KG1 (cell line): Measurements from ENCODE around the gene CCDC74A.
"Not testable (repeated sequence)": the region's sequence is repeated elsewhere in the genome, so short reads cannot be mapped to it uniquely, and the experiment has no call there.

Experiments used
- DNase-seq: peaks from one replicate; lab custom pipeline; 2025; lab: John Stamatoyannopoulos, UW

CCDC74A gene

GRCh38 chr2:131529864-131530445 is 2.3 kb downstream of the CCDC74A start:
- DNase-seq, result not testable (repeated sequence)

GRCh38 chr2:131530626-131531344 is 3.1 kb downstream of the CCDC74A start:
- not testable (repeated sequence) for DNase-seq

DNA sequence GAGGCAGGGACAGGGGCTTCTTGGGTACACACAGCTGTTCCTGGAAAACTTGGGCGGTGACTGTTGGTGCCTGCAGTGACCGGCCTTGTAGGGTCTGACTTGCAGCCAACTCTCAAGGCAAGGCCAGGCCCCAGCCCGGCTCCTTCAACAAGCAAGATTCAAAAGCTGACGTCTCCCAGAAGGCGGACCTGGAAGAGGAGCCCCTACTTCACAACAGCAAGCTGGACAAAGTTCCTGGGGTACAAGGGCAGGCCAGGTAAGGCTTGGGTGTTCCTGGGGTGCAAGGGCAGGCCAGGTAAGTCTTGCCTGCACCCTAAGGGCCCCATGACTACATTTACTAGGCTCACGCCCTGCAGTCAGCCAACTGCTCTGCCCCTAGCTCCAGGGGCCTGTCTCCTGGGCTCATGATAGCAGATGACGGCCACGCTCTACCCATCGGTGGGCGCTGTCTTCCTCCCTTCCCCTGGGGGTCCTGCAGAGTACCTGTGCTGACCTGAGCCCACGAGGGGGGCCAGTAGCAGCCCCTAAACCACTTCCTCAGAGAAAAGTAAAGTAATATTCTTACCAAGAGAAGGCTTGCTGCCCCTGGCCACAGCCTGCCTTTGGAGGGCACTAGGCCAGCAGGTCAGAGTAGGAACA is 4.0 kb downstream of the CCDC74A start:
- not testable (repeated sequence) for DNase-seq

DNA sequence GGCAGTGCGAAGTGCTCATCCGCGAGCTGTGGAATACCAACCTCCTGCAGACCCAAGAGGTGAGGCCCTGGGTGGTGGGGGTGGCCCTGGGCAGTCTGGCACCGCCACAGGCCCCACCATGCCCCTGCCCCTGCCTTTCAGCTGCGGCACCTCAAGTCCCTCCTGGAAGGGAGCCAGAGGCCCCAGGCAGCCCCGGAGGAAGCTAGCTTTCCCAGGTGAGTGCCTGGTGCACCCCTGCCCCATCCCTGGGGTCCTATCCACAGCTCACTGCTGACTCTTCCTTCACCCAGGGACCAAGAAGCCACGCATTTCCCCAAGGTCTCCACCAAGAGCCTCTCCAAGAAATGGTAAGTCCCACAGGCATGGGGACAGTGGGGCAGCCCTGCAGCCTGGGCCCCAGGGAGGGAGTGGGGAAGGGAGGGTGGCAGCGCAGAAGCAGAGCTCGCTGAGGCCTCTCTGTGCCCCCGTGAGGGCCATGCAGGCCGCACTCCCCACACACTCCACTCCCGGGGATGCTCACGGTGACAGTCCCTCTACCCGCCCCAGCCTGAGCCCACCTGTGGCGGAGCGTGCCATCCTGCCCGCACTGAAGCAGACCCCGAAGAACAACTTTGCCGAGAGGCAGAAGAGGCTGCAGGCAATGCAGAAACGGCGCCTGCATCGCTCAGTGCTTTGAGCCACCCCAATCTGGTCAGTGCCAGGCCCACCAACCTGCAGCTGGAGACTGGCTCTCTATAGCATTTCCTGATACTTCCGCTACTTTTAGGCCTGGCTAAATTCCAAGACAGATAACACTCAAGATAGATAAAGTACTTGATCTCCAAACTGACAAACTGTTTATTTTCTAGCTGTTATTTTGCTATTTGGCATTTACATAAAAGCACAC is 5.3 kb downstream of the CCDC74A start:
- not testable (repeated sequence) for DNase-seq

DNA sequence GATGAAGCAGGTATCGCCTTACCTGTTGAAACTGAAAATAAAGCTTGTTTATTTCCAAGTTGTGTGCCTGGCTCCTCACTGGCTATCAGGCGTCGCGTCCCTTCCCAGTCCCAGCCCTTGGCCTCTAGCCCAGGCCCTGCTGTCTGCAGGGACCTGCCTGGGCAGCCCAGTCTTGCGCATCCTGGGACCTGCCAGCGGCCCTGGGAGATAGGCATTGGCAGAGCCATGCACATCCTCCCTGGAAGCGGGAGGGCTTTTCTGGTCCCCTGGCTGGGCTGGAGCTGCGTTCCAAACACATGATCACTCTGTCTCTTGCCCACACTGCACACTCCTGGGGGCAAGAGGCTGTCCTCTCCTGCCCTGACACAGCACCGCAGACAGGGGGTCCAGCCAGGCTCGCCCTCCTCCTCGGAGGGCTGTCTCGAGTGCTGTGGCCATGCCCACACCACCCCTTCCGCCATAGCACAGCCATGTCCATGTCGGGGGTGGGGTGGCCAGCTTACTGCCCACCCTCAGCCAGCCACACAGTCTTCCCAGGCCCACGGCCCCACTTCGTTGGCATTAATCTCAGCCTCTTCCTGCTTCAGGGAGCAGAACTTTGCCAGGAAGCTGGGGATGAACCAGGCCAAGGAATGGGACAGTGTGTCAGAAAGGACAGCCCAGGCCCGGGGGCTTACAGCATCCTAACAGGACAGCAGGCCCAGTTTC is 6.1 kb downstream of the CCDC74A start:
- DNase-seq, result not testable (repeated sequence)

DNA sequence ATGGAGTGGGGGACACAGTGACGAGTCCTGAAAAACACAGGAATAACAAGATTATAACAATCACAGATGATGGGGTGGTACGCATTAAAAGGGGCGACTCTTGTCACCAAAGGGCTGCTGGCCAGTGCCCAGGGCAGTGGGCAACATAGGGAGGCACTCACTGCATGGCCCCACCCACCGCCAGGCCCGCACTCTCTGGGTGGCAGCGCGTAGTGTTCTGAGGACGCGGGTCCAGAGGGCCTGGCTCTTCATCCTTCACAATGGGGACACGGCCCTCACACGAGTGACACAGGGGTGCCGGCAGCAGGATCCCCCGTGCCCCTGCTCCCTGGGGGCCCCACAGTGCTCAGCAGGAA is 6.6 kb downstream of the CCDC74A start:
- not testable (repeated sequence) for DNase-seq

DNA sequence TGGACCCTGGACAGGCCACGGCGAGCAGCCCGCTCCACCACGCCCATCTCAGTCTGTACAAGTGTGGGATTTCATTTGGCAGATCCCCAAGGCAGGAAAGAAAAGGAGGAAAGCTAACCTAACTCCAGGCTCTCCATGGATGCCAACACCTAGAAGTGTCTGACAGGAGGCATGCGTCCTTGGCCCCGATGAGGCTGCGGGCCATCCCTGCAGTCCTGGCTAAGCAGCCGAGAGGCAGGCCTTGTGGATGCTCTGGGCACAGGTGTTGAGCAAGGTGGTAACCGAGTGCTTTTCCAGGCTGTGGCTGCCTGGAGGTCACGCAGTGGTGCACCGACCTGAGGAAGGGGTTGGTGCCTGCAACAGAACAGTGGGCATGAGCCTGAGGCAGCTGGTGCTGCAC is 7.3 kb downstream of the CCDC74A start:
- not testable (repeated sequence) for DNase-seq

- no peak for DNase-seq
Observed at GRCh38 chr2:131535526-131535925, 7.8 kb downstream of the CCDC74A start.

DNA sequence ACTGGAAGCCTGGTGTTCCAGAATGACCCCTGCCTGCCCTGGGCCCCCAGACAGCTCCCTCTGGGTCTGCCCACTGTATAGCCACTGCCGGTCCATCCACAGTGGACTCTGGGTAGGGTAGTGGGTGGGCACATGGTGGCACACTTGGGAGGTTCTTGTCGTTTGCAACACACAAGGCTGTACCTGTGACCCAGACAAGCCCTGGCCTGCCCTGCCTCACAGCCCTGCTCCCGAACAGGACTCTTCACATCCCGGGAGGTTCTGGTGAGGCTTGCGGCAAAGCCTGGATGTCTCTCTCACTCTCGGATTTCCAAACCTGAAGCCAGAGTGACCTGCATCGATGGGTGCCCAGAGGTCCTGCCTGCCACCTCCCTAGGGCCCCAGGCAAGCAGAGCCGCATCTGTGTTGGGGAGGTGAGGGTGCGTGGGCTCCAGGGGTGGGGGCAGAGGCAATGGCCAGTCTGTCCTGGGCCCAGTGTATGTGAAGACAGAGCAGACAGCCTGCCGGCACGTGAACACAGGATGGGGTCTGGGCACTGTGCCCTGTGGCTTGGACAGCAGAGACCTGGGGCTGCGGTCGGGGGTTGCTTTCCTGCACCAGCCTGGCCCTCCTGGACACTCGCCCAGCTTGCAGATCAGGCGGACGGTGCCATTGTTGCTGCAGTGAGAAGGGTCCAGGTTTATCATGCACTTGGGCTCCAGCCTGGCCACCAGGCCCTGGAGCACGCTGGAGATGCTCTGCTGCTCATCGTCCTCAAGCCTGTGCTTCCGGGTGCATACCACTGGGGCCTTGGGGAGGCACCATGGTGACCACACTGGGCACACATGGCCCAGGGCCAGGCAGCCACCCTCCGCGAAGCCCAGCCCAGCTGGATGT is 8.5 kb downstream of the CCDC74A start:
- DNase-seq, result not testable (repeated sequence)

DNA sequence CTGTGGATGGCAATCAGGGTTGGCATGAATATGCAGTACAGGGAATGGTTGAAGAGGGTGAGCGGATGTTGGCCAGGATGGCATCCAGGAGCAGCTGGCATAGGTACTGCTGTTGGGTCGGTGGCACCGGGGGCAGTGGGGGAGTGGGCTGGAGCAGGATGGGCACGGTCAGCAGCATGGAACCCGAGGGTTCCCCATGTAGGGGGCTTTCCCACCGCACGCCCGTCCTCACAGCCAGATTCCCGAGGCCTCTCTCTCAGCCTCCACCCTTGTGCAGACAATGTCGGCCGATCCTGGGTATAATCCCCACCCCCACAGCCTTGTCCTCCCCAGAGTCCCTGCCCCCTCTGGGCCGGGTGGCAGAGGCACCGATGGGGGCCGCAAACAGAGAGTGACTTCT is 9.2 kb downstream of the CCDC74A start:
- DNase-seq, result not testable (repeated sequence)

- DNase-seq, result not testable (repeated sequence)
Observed at GRCh38 chr2:131538856-131539255, 11.2 kb downstream of the CCDC74A start.

- DNase-seq, result no peak
Observed at GRCh38 chr2:131542438-131543384, 15.0 kb downstream of the CCDC74A start.

GRCh38 chr2:131543385-131543891 is 15.8 kb downstream of the CCDC74A start:
- no peak for DNase-seq

DNA sequence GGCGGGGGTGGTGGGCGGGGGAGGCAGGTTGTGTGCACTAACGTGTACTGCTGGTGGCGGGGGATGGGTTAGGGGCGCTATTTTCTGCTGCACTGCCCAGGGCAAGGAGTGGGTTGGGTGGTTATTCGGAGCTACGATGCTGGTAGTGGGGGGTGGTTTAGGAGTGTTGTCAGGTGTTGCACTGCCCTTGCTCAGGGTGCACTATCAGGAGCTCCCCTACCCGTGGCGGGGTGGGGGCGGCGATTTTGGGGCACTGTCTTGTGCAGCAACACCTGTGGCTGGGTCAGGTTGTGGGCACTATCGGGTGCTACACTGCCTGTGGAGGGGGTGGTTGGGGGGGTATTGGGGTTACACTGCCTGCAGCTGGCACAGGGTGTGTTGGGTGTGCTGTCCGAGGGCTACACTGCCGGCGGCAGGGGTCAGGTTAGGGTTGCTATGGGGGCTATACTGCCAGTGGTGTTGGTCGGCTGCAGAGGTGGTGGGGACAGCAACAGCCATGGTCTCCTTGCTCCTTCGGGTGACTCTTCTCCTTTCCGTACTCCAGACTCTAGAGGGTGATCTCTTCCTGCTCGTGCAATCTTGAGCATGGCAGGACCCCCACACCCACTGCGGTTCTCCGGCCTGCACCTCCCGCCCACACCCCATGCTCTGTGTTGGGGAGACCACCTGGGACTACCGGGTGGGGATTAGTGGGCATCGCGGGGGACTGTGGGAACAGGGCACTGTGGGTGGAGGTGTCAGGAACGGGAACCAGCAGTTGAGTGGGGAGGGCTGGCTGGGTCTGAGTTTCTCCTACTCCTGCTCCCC is 16.5 kb downstream of the CCDC74A start:
- not testable (repeated sequence) for DNase-seq

DNA sequence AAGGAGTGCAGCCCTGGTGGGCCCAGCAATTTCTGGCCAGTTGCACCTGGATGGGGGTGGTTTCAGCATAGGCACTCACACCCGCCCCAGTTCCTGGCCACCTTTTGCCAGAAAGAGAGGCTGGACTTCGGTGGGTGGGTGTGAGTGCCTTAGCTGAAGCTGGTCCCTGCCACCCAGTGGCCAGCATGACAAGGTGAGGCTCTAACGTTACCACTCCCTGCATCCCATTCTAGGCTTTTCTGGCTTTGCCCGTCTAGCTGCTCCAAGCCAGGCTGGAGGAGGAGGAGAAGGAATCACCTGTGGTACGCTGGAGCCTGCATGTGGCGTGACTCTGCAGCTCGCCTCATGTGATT is 17.1 kb downstream of the CCDC74A start:
- not testable (repeated sequence) for DNase-seq

DNA sequence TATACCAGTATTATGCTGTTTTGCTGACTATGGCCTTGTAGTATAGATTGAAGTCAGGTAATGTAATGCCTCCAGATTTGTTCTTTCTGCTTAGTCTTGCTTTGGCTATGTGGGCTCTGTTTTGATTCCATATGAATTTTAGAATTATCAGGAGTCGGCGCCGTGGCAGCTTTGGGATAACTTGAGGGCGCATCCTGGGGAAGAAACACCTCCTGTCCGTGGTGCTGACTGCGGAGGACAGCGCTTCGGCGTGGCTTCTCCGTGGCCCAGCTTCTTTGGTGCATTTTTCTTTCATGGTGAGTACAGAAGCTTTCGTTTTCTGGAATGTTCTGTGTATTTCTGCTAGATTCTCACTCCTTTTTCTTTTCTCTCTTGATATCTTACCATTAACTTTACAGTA is 25.2 kb downstream of the CCDC74A start:
- DNase-seq, result no peak

GRCh38 chr2:131556998-131557397 is 29.3 kb downstream of the CCDC74A start:
- DNase-seq, result no peak

- no peak for DNase-seq
Observed at GRCh38 chr2:131557558-131558321, 30.1 kb downstream of the CCDC74A start.
